GM18867 (cell line): ENCODE measurements around the gene CHPF2.

Experiments
- ATAC-seq: cut with Tn5 transposase; IDR thresholded peaks from one replicate; pipeline ENCODE4 v1.9.1; 2021; ENCODE audit warnings: mild to moderate bottlenecking, moderate library complexity; ENCODE audit not compliant: unreplicated experiment

The CHPF2 gene

DNA sequence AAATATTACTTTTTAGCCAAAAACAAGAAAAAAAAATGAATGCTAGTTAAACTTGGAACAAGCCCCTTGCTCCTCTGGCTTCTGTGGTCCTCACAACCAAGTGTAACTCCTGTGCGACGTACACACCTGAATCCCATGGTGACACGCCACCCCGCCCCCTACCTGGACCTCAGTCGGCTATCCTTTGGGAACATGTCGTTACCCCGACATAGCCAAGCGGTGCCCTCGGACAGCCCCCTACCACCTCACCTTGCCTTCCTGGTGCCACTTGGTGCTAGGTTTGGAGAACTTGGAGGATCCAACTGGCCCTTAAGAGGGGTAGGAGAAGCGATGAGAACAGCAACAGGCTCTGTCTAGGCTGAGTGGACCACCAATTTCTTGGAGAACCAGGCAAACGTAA lies 28.2 kb downstream of the CHPF2 start:
- ATAC-seq: no peak

DNA sequence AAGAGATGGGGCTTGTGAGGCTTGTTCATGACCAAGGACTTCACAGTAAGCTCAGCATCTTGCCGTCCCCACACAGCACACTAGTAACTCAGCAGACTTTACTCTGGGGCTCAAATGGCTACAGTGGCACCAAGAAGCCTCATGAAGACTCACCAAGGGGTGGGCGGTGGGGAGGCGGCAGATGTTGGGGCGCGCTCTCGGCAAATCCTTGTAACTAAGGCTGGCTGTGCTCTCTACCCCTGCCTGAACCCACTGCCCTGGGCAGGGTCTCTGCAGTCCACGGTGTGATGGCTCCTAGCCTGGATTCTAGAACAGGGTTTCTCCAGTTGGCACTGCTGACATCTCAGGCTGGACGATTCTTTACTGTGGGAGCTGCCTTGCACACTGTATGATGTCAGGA lies 28.6 kb downstream of the CHPF2 start:
- no peak for ATAC-seq

DNA sequence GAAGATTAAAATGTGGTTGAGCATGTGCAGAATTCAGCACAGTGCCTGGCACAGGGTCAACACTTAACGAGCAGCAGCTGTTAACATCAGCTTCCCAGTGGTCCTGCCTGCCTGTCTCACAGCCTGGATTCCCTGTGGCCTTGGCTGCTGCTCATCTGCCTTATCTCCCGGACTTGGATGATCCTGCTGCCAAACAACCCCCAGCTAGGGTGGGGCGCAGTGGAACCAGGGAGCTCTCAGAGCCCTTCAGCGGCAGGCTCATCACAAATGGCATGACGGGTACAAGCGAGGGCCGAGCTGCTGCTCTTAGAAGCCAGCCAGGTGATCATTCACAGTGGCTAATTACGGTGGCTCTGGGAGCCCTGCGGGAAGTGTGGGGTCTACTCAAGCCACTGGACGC lies 29.2 kb downstream of the CHPF2 start:
- ATAC-seq: no peak

DNA sequence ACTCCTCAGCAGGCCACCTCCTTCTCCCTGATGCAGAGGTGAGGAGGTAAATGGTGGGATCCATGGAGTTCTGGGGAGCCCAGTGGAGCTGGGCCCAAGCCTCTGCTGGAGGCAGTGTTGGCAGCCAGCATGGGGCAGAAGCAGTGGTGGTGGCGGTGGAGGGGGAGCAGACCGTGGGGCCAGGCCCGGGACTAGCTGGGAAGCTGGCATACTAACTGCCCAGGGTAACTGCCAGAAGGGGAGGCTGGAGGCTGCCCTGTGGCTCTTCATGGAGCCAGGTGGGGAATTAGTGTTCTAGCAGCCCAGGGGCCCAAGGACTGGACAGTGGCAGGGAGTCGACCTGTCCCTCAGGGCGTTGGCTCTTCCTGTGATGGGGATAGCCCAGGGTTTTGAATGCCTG lies 32.3 kb downstream of the CHPF2 start:
- ATAC-seq: no peak

DNA sequence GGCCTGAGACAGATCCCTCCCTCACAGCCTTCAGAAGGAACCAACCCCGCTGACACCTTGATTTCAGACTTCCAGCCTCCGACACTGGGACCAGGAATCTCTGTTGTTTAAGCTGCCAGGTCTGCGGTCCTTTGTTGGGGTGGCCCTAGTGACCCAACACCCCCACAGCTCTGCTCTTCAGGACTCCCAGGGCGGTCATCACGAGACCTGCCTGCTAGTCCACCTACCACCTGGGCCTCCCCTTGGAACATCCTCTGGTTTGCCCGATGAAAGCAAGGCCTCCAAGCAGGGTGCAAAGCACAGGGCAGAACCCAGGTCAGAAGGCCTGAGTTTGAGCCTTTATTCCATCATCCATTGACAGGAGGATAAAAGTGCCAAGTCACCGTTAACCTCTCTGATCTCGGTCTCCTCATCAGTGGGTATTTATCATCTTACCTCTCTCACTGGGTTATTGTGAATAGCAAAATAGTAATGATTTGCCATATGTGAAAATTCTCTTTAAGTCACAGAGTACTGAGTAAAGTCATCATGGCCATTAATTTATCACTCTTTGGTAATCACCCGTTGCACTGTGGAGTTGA lies 33.2 kb downstream of the CHPF2 start:
- no peak for ATAC-seq

DNA sequence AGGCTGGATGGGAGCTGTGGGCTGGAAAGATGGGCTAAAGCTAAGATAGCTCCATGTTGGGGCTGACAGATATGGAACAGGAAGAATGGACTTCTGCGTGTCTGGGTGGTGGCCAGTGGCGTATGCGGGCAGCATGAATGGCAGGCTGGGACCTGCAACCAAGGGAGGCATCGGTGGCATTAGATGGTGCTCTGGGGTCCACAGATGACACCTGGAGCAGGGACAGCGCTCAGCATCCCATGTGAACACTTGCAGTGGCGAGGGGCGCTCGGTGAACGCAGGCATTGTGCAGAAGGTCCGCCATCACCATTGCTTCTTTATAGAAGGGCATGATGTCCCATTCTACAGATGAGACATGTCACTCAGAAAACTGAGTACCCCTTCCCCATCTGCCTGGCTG lies 37.2 kb downstream of the CHPF2 start:
- no peak for ATAC-seq

DNA sequence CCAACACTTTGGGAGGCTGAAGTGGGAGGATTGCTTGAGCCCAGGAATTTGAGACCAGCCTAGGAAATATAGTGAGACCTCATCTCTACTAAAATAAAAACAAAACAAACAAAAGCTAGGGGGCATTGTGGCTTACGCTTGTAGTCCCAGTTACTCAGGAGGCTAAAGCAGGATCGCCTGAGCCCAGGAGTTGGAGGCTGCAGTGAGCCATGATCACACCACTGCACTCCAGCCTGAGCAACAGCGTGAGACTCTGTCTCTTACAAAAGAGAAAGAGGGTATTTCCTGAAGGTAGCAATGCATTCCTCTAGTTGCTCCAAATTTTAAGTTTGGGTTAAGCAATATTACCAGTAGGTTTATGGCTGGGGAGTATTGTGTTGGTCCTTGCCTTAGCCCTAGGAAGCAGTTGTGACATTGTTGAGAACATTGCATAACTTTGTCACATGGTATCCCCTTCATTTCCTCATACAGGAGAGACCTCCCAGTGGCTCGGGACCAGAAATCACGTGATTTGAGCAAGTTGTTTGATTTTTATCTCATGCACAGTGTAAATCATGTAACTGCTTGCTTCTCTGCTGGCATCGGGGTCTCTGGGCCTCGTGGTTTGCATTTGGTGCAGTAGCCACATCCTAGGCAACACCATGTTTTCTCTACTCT lies 39.5 kb downstream of the CHPF2 start:
- ATAC-seq: no peak

DNA sequence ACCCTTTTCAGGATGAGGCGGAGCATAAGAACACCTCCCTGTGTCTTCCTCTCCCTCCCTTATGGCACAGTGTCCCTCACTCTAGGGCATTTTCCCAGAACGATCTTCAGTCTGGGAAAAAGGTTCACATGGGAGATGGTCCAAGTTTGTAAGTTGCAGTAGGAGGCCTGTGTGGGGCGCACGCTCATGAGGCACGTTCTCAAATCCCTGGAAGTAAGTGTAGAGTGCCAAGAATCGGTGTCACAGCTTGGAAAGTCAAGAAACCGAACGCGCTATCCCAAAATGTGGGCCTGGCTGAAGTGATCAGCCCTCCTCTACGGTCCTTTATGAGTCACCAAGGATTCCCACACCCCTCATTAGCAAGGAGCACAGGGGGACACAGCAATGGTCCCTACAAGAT lies 40.1 kb downstream of the CHPF2 start:
- ATAC-seq: no peak

DNA sequence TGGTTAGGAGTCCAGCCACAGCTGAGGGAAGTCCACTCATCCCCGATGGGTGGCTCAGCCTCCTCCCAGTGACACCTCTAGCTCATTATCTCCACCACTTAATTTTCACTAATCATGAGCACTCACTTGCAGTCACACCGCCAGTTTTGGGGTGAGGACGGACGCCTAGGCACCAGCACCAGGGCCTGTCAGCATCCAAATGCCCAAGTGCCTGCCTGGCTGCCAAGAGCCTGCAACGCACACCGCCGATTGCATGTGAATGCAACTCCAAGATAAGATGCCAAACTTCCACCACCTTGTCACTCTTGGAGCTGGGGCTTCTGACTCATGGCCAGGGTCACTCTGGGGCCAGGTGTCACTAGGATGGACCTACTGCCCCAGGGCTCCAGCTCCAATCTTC lies 40.6 kb downstream of the CHPF2 start:
- ATAC-seq: no peak

DNA sequence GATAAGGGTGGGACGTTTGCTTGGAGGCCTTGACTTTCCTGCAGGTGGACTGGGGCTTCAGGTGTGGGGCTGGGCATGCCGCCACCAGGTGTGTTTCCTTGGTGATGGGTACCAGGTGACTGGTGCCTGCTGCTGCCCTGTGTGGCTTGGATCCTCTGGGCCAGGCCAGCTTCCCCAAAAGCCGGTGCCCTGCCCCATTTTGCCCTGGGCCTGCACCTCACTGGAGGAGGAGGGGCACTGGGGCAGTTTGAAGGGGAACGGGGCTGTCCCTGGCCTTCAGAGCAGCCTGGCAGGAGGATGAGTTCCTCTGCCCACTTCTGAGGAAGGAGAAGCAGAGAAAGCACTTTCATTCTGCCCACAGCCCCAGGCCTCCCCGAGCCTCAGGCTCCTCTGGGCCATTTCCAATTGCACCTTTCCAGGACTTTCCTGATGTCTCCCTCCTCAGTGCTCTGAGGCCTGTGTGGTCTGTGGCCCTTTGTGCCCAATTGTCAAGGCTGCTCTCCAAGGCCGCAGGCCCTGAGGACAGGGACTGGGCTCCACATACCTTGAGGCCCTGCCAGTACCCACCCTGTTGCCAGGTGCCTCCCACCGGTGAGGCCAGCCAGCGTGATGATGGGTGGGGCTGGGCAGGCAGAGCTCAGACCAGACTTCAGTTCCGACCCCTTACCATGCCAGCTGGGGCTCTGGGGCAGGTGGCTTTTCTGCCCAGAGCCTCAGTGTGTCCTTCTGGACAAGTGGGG lies 41.5 kb downstream of the CHPF2 start:
- no peak for ATAC-seq

DNA sequence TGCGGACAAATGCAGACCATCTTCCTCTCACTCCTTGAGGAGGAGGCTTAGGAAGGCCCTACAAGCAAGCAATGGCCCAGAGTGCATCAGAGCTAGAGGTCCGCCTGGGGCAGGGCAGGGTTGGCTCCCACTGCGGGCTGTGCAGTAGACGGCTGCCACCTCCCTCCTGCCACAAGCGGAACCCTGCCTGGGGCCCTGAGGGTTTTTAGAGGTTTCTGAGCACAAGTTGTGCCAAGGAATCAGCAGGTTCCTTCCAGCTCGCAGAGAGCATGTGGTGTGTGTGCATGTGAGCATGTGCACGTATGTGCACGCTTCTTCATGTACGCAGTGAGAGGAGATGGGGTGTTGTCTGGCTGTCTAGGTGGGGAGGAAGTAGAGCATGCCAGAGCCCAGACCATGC lies 42.1 kb downstream of the CHPF2 start:
- ATAC-seq: no peak

DNA sequence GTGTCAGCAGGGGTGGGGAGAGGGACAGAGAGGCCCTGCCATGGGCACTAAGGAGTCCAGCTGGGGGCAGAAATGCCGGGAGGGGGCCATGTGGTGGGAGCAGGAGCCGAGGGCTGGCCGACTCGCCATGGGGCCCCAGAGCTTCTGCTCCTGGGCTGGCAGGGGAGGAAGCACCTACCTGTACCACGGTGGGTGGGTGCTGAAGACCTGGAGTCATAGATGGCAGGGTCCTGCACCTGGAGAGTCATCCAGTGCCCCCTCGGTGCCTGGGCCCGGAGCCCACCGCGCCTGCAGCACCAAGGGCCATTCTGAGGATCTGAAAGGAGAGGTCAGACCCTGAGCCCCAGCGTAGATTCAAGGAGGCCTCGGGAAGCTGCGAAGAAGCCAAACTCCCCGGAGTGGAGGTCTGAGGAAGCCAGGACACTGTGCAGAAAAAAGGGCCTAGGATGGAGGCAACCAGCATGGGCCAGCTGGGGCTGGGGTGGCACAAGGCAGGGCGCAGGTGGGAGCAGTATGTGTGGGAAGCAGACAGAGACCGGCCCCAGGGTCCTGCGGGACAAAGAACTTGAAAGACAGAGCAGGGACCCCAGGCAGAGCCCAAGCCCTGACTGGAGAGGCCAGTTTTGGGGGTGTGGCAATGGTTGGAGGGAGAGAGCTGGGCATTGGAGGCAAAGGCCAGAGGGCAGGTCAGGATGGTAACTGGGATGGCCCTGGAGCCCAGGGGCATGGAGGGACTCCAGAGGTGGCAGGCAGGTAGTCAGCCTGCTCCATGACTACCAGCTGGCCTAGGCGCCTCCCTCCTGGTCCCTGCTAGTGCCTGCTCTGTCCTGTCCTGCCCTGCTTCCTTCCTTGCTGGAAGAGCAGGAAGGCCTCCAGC lies 42.9 kb downstream of the CHPF2 start:
- no peak for ATAC-seq

DNA sequence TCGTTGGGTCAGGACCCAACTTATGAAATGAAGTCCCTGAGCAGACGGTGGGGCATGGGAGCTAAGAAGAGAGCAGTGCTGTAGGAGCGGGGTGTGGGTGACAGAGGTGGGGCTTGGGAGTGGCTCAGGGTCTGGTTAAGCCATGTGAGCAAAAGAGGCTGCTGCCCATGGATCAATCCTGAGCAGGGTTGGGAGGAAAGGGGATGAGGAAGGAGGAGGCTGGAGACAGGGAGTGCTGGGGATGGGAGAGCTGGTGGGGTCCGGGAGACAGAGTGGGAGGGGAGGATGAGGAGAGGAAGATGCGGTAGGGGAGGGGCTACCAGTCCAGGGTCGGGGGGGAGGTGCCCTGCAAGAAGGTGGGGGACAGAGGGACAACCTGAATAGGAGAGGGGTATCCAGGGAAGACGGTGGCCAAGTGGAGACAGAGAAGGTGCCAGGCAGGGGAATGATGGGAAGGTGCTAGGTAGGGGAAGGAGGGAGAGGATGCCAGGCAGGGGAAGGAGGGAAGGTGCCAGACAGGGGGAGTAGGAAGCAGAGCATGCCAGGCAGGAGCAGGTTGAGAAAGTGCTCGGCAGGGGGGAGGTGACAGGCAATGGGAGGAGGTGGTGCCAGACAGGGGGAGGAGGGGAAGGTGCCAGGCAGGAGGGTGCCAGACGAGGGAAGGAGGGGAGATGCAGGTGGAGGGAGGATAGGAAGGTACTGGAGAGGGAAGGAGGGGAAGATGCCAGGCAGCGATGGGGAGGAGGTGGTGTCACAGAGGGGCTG lies 43.7 kb downstream of the CHPF2 start:
- no peak for ATAC-seq

DNA sequence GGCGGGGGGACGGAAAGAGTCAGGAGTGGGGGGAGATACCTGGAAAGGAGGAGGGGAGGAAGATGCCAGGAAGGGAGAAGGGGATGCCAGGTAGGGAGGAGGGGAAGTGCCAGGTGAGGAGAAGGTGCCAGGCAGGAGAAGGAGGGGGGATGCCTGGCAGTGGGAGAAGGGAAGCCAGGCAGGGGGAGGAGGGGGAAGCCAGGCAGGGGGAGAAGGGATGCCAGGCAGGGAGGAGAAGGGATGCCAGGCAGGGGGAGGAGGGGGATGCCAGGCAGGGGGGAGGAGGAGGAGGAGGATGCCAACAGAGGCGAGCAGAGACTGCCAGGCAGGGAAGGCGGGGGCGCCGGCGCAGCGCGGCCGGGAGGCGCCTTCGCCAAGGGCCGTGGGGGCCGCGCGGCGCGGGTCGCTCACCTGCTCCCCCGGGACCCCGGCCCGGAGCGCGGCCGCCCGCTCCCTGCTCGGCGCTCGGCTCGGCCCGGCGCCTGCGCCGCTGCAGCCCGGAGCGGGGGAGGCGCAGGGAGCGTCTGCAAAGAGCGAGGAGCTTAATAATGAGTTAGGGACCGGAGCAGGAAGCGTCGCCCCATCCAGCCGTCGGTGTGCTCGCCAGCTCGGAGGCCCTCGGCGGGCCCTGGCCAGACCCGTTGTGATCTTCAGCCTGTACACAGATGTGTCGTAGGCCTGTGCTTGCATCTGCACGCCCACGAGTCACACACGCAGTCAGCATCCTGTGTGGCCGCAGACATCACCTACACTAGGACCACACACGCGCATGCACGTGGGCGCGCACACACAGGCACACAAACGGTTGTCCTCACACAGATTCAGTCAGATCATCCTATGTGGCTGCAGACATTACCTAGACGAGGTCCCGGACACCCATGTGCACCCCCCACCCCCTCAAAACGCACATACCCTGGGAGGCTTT lies 44.6 kb downstream of the CHPF2 start:
- ATAC-seq: peak; percentile 75

DNA sequence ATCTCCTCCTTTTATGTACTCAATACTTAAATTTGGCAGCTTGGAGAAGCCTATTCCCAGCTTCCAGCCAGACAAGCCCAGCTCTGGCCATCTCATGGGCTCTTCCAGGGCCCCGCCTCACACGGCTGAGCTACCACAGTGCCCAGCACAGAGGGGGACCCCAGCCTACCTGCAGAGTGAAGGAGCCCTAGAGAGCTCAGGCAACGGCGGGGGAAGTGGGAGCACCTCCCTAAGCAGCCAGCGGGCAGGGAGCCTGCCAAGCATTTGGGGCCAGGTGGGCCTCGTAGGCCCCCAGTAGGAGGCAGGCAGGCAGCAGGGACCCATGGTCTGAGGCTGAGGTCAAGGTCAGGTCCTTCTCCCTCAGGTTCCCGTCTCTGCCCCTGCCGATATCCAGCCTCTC lies 45.3 kb downstream of the CHPF2 start:
- no peak for ATAC-seq

DNA sequence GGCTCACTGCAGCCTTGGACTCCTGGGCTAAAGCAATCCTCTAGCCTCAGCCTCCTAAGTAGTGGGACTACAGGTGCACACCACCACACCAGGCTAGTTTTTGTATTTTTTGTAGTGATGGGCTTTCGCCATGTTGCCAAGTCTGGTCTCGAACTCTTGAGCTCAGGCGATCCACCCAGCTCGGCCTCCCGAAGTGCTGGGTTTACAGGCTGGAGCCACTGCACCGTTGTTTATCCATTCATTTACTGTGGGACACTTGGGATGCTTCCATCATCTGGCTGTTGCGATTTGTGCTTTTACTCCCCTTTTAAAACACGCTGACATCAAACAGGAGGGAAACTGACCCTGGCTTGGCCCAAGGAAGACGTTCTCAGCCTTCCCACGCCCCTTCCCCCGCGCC lies 46.7 kb downstream of the CHPF2 start:
- no peak for ATAC-seq

DNA sequence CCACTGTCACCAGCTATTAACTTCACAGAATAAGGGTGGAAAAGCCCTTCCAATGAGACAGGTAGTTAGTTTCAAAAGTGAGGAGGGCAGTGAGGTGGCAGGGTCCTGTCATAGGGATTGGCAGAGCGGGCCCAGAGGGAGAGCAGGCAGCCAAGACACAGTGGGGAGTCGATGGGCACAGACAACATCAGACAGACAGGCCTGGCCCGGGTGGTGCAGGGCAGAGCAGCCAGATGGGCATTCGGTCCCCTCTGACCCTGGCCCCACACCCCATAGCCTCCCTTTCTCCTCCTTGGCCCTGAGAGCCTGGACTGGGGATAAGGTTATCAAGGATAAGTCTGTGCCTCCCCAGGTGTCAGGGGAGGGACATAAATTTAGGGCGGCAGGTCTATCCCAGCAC lies 47.6 kb downstream of the CHPF2 start:
- ATAC-seq: no peak

DNA sequence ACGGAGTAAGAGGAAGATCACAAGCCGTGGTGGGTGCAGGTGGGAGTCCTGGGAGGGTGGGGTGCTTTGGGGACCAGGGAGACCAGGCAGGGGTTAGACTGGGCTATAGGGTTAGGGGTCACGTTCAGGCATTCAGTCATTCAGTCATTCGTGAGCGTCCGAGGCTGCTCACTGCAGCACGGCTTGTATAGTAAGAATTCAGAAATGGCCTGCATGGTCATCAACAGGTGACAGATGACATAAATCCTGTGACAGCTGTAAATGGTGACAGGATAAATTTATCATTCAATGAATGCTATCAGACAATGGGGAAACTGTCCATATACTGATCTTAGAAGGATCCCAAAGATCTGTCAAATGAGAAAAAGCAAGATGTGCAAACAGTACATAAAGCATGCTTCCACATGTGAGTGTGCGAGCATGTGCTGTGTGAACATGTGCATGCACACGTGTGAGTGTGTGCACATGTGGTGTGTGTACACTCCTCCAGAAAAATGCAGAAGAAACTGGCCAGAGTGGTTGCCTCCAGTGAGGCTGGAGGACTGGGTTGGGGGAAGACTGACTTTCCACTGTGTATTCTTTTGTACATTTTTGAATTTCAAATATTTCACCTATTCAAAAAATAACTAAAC lies 48.2 kb downstream of the CHPF2 start:
- ATAC-seq: no peak

DNA sequence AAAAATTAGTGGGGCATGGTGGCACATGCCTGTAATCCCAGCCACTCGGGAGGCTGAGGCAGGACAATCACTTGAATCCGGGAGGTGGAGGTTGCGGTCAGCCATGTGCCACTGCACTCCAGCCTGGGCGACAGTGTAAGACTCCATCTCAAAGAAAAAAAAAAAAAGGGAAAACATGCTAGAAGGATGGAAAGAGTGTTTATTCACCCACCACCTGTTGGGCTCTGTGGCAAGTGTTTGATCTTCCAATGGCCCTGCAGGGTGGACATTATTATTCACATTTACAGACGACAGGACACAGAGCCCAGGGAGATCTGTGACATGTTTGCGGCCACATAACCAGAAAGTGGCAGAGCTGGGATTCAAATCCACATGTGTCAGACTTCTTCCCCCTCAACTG lies 49.4 kb downstream of the CHPF2 start:
- ATAC-seq: no peak
